GM10266 (cell line): Measurements from ENCODE around the gene OR56A3.
"Not testable (repeated sequence)": the region's sequence is repeated elsewhere in the genome, so short reads cannot be mapped to it uniquely, and the experiment has no call there.

ENCODE experiments used
- DNase-seq: peaks from one replicate; pipeline ENCODE4 v3.0.0; 2012; ENCODE audit errors: extremely low spot score
- TF ChIP-seq, protein P1 (sequence below): IDR thresholded peaks from 2 replicates; pipeline ENCODE4 v1.5.1; 2012; ENCODE audit warnings: mild to moderate bottlenecking, low read depth; ENCODE audit not compliant: control insufficient read depth, insufficient read depth; ENCODE audit errors: missing control alignments

OR56A3 gene

DNA sequence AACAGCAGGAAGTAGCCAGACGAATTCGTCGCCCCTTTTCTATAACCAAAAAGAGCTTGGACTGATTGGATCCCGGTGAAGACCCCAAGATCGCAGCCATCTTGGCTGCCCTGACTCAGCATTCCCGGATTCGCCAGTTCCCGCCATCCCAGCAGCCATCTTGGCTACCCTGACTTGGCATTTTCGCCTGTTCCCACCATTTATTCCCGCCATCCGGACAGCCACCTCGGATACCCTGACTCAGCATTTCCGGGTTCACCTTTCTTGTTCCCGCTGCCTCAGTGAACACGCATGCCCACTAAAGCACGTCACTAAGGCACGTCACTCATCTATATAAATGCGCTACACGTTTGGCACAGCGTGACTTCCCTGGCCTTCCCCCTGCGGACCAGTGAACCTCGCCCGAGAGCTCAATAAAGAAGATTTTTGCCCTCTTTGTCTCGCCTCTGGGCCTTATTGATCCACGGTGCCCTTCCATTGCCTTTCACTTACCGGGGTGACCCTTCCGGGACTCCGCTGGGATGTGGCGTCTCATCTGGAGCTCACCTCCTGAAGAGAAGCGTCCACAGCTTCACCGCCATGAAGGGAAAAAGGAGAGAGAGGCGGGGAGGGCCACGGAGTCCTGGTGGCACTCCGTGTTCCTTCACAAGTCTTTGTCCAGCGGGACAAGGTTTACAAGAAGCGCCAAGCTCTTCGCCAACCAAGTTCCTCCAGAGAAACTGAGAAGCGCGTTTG lies 4.0 kb upstream of the OR56A3 start:
- TF ChIP-seq, protein P1, sequence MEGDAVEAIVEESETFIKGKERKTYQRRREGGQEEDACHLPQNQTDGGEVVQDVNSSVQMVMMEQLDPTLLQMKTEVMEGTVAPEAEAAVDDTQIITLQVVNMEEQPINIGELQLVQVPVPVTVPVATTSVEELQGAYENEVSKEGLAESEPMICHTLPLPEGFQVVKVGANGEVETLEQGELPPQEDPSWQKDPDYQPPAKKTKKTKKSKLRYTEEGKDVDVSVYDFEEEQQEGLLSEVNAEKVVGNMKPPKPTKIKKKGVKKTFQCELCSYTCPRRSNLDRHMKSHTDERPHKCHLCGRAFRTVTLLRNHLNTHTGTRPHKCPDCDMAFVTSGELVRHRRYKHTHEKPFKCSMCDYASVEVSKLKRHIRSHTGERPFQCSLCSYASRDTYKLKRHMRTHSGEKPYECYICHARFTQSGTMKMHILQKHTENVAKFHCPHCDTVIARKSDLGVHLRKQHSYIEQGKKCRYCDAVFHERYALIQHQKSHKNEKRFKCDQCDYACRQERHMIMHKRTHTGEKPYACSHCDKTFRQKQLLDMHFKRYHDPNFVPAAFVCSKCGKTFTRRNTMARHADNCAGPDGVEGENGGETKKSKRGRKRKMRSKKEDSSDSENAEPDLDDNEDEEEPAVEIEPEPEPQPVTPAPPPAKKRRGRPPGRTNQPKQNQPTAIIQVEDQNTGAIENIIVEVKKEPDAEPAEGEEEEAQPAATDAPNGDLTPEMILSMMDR: no peak
- DNase-seq: no peak

DNA sequence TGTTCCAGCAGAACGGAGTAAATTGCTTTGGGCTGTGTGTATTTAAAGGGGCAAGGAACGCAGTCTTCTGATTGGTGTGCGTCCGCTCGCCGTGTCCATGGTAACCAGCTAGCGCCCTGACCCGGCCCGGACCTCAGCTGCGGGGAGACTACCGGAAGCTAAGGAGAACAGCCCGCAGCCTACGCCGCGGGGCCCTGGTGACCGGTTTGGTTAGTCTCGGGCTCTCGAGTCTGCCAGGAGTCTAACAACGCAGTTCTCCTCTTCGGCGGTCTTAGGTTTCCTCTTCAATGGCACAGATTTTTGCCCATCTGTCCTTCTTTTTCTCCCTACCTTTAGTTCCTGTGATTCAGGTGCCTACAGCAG lies 3.5 kb upstream of the OR56A3 start:
- TF ChIP-seq, protein P1: no peak
- DNase-seq: no peak

DNA sequence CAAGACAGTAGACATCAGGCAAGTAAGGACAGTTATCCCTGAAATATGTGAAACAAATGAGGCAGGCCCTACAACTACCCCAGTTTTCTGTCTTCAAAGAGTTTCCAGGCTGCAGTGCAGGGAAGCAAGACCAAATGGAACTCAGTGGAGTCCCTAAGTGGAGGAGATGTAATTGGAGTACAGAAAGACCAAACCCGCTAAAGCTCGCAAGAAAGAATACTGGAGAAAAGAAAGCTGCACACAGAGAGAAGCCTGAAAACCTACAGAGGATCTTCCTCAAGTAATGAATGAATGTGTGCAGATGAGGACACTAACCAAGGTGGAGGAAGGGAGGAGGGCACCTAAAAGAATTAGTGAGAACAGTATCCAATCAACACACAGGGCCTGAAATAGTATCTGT lies 1.3 kb upstream of the OR56A3 start:
- TF ChIP-seq, protein P1: no peak
- DNase-seq: no peak

DNA sequence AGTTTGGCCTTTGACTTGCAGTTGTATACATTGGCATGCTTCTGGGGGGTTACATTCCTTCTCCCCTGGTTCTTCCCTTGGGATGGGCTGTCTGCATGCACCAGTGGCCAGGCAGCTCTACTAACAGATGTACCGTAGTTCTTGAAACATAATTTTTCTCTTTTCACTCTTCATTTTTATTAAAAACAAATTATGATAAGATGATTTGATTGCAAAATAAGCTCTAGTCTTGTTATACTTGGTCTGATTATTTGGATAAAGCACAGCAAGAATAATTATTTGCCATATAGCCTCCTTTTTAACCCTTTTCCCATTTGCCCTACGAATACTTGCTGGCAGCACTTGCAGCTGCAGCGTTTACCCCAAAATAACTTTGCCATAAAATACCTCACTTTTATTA lies 13.5 kb downstream of the OR56A3 start:
- TF ChIP-seq, protein P1: no peak
- no peak for DNase-seq

DNA sequence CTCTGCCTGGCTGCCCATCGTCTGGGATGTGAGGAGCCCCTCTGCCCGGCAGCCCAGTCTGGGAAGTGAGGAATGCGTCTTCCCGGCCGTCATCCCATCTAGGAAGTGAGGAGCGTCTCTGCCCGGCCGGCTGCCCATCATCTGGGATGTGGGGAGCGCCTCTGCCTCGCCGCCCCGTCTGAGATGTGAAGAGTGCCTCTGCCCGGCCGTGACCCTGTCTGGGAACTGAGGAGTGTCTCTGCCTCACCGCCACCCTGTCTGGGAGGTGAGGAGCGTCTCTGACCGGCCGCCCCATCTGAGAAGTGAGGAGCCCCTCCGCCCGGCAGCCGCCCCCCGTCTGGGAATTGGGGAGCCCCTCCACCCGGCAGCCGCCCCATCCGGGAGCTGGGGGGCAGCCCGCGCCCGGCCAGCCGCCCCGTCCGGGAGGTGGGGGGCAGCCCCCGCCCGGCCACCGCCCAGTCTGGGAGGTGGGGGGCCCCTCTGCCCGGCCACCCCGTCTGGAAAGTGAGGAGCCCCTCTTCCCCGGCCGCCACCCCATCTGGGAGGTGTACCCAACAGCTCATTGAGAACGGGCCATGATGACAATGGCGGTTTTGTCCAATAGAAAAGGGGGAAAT lies 18.8 kb downstream of the OR56A3 start:
- DNase-seq: not testable (repeated sequence)

DNA sequence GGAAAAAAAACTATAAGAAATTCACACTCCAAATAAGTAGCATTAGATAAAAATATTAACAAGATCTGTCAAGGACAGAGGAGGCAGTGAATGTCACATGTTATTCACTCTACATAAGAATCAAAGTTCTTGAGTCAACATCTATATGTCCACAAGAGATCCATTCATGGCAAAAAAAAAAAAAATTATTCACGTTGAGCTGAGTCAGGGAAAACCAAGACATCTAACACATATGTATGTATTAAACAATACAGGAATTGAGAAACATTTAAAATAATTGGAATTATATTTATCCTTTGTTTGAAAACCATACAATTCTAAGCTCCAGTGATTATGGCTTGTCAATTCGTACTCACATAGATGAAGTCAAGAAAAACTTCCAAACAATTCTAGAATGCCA lies 24.9 kb downstream of the OR56A3 start:
- TF ChIP-seq, protein P1: no peak
- DNase-seq: no peak

DNA sequence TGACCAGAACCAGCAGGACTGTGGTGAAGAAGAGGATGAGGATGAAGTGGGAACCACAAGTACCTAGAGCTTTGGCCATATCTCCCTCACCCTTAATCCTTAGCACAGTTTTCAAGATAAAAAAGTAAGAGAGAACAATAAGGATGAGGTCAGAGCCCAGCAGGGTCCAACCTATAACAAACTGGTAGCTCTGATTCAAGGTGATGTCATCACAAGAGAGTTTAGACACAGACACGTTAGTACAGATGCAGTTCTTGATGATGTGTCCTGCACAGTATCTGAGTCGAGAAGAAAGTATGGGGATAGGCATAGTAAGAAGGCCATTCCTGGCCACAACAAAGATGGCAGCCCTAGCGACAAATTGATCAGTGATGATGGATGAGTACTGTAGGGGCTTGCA lies 25.7 kb downstream of the OR56A3 start:
- no peak for DNase-seq
- TF ChIP-seq, protein P1: no peak
